Pons (tissue), 1 donor: ENCODE results near the gene BLOC1S1.
A peak's percentile ranks its signal among the peaks of the same experiment; 100 is the strongest.

ENCODE experiments used
- DNase-seq: peaks from one replicate; pipeline ENCODE4 v3.0.0-alpha.2; 2016; ENCODE audit warnings: low spot score

BLOC1S1 gene

DNA sequence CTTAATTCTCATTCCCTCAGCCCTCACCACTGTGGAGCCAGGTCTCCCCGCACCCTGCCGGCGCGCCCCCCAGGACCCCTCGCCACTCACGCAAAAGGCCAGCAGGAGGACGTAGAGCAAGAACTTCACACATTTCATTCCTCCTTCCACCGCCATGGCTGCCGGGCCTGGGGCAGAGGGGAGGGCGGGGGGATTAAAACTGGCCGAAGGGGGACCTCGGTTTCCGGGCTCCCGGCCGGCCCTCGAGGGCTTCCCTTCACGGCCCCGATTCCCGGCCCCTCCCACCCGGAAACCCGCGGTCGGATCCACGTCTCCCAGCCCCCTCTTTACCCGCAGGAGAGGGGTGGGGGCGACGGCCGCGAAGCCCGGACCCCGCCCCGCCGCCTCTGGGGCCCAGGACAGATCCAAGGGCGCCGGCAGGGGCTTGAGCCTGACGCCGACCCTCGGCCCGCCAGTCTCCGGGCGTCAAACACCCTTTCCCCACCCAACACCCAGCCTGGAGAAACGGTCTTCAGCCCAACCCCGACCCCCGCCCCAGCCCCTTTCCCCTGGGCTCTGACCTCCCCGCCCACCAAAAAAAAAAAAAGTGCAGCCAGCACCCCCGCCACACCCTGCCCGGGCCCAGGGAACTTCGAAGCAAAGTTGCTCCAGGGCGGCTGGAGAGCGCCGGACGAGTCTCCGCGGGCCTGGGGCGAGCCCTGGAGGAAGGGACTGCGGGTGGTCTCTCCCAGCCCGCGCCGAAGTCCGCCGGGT, 12.5 kb downstream of the BLOC1S1 start:
- DNase-seq: no peak

DNA sequence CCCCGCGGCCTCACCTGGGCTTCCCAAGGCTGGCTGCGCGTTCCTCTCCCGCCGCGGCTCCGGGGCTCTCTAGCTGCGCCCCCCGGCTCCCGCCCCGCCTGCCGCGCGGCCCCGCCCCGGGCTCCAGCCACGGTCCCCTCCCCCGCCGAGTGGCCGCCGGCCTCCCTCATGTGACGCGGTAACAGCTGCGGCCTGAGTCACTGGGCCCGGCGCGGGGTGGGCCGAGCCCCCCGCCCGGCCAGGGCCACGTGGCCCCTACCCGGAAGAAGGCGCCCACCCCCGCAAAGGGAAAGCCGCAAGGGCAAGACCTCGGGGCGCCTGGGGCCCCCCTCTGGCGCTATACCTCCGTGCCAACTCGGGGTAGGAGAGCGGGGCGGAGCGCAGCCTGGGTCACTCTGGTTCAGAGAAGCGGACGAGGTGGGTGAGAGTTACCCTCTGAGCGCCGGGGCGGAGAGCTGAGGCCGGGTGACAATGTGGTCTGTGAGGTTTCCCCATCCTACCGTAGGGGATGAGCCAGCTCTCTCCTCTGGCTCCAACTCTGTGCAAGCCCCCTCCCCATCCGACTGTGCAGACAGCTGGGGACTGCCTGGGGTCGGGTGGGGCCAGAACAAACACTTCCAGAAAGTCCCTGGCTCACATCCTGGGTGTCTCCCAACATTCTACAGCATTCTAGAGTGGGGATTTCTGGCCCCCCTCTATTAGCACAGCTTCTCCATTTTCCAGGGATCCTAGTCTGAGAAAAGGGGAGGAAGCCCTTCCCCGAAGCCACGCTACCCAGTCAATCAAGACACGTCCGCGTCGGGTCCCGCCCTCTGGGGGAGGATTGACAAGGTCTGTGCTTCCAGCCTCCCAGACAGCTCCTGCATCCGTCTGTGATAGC, 13.3 kb downstream of the BLOC1S1 start, which contains the start of gene CD63:
TSS of gene CD63 (minus strand) at position 71 of the 880 bp plus-strand sequence. CDS start 668 bp downstream, outside the sequence.
- peak; percentile 98 for DNase-seq

DNA sequence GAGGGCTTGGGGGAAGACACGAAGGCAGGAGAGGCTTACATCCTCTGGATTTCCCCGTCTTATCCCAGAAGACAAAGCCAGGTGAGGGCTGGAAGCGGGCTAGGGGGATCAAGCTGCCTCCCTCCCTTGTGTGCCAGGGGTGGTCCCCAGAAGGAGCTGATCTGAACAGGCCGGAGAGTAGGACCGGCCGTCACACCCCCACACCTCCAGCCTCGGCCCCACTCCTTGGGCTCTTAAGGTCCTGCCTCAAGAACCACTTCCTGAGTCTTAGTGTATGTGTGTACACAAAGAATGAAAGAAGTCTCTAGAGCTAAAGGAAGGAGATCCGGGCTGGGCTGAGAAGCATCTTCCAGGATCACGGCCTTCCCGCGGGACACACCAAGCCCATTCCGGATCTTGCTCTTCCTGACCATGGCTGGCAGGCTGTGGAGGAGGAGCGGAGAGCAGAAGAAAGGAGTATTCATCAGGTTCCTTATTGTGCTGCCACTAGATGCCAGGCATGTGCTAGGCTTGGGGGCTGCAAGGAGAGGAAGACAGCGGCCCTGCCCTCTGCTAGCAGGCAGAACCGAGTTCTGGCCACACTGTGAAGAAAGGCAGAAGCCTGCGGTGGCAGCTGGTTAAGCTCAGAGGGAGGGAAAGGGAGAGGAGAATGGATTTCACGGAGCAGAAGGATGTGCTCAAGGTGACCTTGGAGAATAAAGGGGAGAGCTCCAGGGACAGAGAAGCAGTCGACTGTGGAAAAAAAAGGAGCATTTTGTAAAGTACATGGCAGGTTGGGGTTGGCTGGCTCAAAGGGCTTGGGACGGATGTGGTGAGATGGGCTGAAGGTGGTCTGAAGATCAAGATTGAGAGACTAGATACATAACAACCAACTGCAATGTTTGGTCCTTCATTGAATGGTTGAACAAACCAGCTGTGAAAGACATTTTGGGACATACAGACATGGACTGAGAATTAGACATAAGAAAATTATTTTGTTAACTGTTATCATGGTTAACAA, 14.3 kb downstream of the BLOC1S1 start:
- peak; percentile 90 for DNase-seq

DNA sequence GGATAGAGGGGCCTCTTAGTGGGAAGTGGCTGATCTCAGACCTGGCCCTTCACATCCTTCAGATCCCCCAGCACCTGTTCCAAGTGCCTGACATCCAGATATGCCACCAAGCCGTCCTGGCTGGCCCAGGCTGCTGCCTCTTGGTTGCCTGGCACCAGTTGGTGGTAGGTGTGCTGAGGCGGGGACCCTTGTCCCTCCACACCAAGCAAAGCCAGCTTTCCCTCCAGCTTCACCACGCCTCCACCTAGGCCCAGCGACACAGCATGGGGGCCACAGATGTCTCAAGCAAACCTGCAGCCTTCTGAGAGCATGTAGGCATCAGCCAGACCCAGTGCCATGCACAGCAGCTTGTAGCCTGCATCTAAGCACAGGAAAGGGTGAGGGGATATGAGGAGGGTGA, 16.4 kb downstream of the BLOC1S1 start:
- DNase-seq: no peak

GRCh38 chr12:55733021-55733555, 17.2 kb downstream of the BLOC1S1 start:
- DNase-seq: no peak

DNA sequence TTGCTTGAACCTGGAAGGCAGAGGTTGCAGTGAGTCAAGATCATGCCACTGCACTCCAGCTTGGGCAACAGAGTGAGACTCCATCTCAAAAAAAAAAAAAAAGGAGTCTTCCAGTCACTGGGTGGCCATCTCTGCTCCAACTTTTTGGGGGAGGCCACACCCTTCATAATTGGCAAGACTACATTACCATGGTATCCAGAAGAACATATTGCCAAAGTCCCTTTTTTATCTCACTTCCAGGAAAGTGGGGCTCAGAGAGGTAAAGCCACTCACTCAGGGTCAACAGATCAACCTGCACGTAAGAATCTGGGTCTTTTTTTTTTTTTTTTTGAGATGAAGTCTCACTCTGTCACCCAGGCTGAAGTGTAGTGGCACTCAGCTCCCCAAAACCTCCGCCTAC, 18.0 kb downstream of the BLOC1S1 start:
- no peak for DNase-seq

GRCh38 chr12:55734595-55734994, 18.7 kb downstream of the BLOC1S1 start:
- no peak for DNase-seq

DNA sequence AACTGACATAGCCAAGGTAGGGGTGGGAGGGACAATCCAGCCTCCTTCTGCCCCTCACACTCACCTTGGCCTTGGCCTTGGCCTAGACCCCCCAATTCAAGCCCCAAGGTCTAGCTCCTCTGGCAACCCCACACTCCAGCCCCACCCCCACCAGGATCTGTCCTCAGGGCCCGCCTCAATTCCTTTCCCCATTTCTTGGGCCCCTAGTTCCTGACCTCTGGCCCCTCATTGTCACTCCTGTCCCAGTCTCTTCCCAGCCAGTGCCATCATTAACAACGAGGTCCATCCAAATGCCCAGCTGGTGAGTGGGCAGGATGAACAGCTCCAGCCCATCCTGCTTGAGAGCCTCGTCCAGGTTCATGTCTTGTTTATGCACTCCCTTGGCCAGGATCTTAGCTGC, 20.2 kb downstream of the BLOC1S1 start:
- no peak for DNase-seq

- peak; percentile 79 for DNase-seq
These were observed 21.1 kb downstream of the BLOC1S1 start for GRCh38 chr12:55736780-55737580.

DNA sequence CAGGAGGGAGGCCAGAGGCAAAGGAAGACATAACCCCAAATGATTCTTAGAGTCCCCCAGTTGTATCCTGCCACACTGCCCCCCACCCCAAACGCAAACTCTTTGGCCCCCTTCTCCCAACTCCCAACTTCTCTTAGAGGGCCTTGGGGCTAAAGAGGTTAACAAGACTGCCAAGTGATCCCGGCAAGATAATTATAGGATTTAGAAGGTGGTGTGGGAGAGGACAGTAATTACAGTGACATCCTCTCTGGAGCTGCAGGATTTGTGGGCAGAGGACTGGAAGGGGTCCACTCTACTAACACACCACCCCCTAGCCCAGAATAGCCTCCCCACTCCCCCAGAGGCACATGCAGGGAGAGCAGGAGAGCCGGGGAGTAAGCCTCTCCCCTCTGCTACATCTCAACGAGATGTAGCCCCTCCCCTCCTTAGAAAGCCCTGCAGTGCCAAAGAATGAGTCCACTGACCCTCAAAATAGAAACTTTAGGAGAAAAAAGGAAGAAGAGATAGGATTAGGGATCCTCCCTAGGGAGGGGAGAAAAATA, 21.8 kb downstream of the BLOC1S1 start:
- no peak for DNase-seq

- peak; percentile 96 for DNase-seq
These were observed 22.5 kb downstream of the BLOC1S1 start for GRCh38 chr12:55738123-55739024.

GRCh38 chr12:55739025-55739378, 23.2 kb downstream of the BLOC1S1 start:
- no peak for DNase-seq

GRCh38 chr12:55741931-55742680, 26.3 kb downstream of the BLOC1S1 start:
- no peak for DNase-seq

- DNase-seq: peak; percentile 79
These were observed 27.0 kb downstream of the BLOC1S1 start, which contains the start of gene GDF11 for GRCh38 chr12:55742719-55743405. Gene GDF11 (plus strand): TSS chr12:55743122. CDS start chr12:55743317, 195 bp downstream.

DNA sequence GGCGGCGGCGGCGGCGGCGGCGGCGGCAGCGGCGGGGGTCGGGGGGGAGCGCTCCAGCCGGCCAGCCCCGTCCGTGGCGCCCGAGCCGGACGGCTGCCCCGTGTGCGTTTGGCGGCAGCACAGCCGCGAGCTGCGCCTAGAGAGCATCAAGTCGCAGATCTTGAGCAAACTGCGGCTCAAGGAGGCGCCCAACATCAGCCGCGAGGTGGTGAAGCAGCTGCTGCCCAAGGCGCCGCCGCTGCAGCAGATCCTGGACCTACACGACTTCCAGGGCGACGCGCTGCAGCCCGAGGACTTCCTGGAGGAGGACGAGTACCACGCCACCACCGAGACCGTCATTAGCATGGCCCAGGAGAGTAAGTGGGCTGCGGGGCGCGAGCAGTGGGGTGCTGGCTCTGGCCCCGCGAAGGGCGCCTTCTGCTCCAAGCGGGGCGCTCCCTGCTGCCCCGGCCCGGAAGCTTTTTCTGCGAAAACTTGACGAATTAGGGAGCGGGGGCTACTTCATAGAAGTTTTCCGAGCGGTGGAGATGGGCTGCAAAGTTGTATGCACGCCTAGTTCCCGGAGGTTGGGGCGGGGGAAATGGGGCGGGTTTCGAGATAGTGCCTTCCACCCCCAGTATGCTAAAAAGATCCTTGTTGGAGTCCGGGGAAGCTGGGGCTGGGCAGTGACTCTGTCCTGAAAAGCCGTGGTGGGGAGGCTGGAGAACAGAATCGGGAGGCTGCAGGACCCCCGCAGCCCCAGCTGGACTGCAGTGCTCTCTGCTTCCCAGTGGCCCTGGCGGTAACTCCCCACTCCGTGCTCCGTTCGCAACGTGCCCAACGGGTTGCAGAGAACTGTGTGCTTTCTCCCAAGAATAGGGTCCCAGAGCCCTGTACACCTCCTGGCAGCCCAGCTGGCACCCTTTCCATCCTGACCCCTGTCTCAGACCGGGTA, 27.8 kb downstream of the BLOC1S1 start:
- DNase-seq: no peak

DNA sequence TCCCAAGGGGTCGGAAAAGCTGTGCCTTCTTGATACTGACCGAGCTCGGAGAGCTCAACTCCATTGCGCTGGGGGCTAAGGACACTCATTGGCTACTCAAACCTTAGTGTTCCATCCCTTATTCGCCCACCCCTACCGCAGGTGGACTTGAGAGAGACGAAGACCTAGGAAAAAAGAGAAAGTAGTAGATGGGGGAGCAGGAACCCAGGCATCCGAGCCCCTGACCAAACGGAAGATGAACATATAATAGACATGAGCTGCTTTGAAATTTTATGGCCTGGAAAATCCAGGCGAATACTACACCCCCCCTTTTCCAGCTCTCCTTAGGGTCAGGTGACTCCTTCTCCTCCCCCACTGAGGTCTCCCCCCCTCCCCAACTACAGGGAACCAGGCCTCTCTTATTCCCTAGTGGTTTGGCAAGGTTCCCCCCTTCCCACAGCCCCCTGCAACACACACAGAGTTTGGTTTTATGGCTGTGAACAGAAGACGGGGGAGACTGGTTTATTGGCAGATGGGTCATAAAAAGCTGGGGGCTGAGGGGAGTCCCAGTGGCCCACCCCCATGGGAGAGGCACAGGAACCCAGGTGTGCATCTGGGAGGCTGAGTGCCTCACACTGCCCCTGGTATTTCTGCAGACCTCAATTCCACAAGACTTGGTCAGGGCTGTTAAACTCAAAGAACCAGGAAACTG, 28.6 kb downstream of the BLOC1S1 start:
- no peak for DNase-seq
